CD4-positive, CD25-positive, alpha-beta regulatory T cell (primary cell): ENCODE data around the gene RAPGEF4. TPM values are rescaled to one million over a fixed set of nuclear protein-coding genes. Genes with fewer than 3 reads are reported as not detected.

ENCODE experiments used
- ATAC-seq, 2 donors: fragments of 150-1000 bp; cut with Tn5 transposase; one replicate each; pipeline ENCODE4 v1.10.0; 2021; ENCODE audit warnings: low read depth in 2 of 2, moderate number of reproducible peaks in 2 of 2, moderate library complexity in 1 of 2
- DNase-seq, 3 donors: peaks; one replicate each; pipeline versions ENCODE4 v3.0.0 to v3.0.0-alpha.2; 2012 to 2022; ENCODE audit warnings: mixed read lengths in 1 of 3
- H3K27ac ChIP-seq: one replicate; pipeline ENCODE4 v1.7.0; 2013; ENCODE audit warnings: mild to moderate bottlenecking, low read length; ENCODE audit not compliant: insufficient read depth, poor library complexity, severe bottlenecking
- H3K27me3 ChIP-seq: one replicate; pipeline ENCODE4 v1.7.0; 2013; ENCODE audit warnings: low read length; ENCODE audit not compliant: control insufficient read depth, insufficient read depth
- H3K36me3 ChIP-seq: one replicate; pipeline ENCODE4 v1.7.0; 2013; ENCODE audit warnings: mild to moderate bottlenecking, low read length, moderate library complexity; ENCODE audit not compliant: control insufficient read depth, insufficient read depth
- H3K4me1 ChIP-seq: 2 replicates; pipeline ENCODE4 v1.7.0; 2013; ENCODE audit warnings: mild to moderate bottlenecking, low read length; ENCODE audit not compliant: insufficient read depth, control insufficient read depth, poor library complexity, severe bottlenecking
- H3K4me3 ChIP-seq: one replicate; pipeline ENCODE4 v1.7.0; 2013; ENCODE audit warnings: low read depth, mild to moderate bottlenecking, low read length, moderate library complexity
- H3K9me3 ChIP-seq, 2 experiments: 1 replicate in 1 of 2; 2 replicates in 1 of 2; pipeline ENCODE4 v1.7.0; 2013; ENCODE audit warnings: low read length in 2 of 2, mild to moderate bottlenecking in 1 of 2, moderate library complexity in 1 of 2; ENCODE audit not compliant: control insufficient read depth in 2 of 2
- H3K27ac Mint-ChIP-seq, 3 donors: one replicate each; pipeline ENCODE4 v1.8.0; 2020 to 2022; ENCODE audit warnings: mild to moderate bottlenecking in 3 of 3, mixed read lengths in 3 of 3, moderate library complexity in 2 of 3
- H3K27me3 Mint-ChIP-seq: one replicate; pipeline ENCODE4 v1.8.0; 2022; ENCODE audit warnings: mild to moderate bottlenecking, mixed read lengths
- H3K36me3 Mint-ChIP-seq: one replicate; pipeline ENCODE4 v1.8.0; 2020; ENCODE audit warnings: mixed read lengths
- H3K4me1 Mint-ChIP-seq, 4 donors: one replicate each; pipeline ENCODE4 v1.8.0; 2020 to 2022; ENCODE audit warnings: mixed read lengths in 4 of 4, mild to moderate bottlenecking in 1 of 4
- H3K4me3 Mint-ChIP-seq, 4 donors: one replicate each; pipeline ENCODE4 v1.8.0; 2020 to 2022; ENCODE audit warnings: mild to moderate bottlenecking in 4 of 4, mixed read lengths in 4 of 4, moderate library complexity in 3 of 4
- H3K9me3 Mint-ChIP-seq, 7 donors: one replicate each; pipeline ENCODE4 v1.8.0; 2020 to 2022; ENCODE audit warnings: mixed read lengths in 7 of 7, mild to moderate bottlenecking in 3 of 7, moderate library complexity in 2 of 7
- polyA plus RNA-seq, 4 donors: library from polyadenylated mRNA; unstranded; fragments of 300-500 nt; fragmentation: Illumina TruSeq; gene quantifications; one replicate each; pipeline ENCODE4 v1.2.3, GENCODE V29; 2021
- total RNA-seq: library from RNA; stranded (reverse); gene quantifications from one replicate; pipeline ENCODE4 v1.2.3, GENCODE V29; 2022

RAPGEF4 gene
- total and polyA plus RNA-seq, 5 donors from 2014 or later: 1.4 TPM; not detected in 4

DNA sequence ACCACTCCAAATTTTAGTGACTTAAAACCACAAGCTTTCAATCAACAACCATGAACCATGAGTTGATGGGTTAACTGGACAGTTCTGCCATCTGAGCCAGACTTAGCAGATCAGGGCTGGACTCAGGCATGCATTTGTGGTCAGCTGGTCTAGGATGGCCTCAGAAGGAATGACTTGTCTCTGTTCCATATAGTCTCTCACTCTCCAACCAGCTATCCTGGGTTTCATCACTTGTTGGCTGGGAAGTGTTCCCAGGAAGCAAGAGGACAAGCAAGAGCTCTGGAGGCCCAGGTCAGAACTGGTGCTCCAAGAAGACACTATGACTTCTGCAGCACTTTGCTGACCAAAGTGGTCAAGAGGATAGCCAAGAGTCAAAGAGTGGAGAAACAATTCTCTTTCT is 322.5 kb downstream of the RAPGEF4 start:
- Histone ChIP-seq H3K27ac (no peak overlapping the region), H3K4me3 (no peak overlapping the region), H3K27me3 (peaks cover 6% of the 10 kb centered on the region), H3K4me1 (no peaks in the 10 kb centered on the region), H3K9me3 (no peaks in the 10 kb centered on the region), H3K36me3 (no peaks in the 10 kb centered on the region)
- Mint-ChIP-seq H3K27ac (no peak overlapping the region), H3K36me3 (no peaks in the 10 kb centered on the region), H3K27me3 (peaks cover 27% of the 10 kb centered on the region), H3K9me3 (peaks cover 0 to 2% (median 0%) of the 10 kb centered on the region in 7 donors), H3K4me3 (no peak overlapping the region), H3K4me1 (no peaks in the 10 kb centered on the region)
- DNase-seq: no peak
- ATAC-seq: no peak

DNA sequence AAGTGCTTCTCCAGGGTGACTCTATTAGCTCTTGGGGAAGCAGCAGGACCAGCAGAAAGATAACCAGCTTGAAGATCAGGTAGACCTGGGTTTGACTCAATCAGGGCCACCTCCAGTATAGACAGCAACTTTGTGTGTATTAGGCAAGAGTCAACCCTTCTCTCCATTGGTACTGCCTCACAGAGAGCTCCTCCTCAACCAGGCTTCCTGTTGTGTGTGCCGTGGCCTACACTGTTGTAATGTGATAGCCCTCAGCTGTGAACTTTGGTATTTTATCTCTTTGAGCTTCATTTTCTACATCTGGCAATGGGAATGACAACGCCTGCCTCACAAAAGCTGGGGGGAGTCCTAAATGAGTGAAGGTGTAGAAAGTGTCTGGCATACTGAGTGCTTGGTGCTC is 323.0 kb downstream of the RAPGEF4 start:
- Histone ChIP-seq H3K36me3 (no peaks in the 10 kb centered on the region), H3K9me3 (no peaks in the 10 kb centered on the region)
- H3K27ac Mint-ChIP-seq: no peak overlapping the region

DNA sequence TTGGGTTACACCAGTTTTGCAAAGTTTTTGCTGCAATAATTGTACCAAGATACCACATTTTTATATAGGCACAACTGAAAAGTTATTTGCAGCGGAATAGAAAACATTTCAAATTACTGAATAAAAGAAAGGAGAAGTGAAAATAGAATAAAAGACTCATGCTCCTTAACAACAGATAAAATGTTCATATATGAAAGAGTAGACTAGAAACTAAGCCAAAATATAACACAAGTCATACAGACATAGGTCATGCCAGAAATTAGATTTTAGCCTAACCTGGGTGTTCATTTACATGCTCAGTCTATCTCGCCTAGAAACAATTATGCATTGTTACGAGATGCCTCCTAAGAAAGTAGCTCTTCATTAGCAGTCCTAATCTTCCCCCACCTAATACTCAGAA is 323.6 kb downstream of the RAPGEF4 start:
- H3K27ac ChIP-seq: no peak overlapping the region

More for the DNA sequence above, 323.0 kb downstream of the RAPGEF4 start:
- Mint-ChIP-seq H3K36me3 (no peaks in the 10 kb centered on the region), H3K9me3 (peaks cover 0 to 2% (median 0%) of the 10 kb centered on the region in 7 donors), H3K27me3 (peaks cover 26% of the 10 kb centered on the region), H3K4me1 (no peaks in the 10 kb centered on the region), H3K4me3 (no peak overlapping the region)
- no peak overlapping the region for H3K4me3 ChIP-seq
- no peaks in the 10 kb centered on the region for H3K4me1 ChIP-seq
- no peak for DNase-seq
- H3K27me3 ChIP-seq: peaks cover 6% of the 10 kb centered on the region
- no peak for ATAC-seq
- no peak overlapping the region for H3K27ac ChIP-seq

DNA sequence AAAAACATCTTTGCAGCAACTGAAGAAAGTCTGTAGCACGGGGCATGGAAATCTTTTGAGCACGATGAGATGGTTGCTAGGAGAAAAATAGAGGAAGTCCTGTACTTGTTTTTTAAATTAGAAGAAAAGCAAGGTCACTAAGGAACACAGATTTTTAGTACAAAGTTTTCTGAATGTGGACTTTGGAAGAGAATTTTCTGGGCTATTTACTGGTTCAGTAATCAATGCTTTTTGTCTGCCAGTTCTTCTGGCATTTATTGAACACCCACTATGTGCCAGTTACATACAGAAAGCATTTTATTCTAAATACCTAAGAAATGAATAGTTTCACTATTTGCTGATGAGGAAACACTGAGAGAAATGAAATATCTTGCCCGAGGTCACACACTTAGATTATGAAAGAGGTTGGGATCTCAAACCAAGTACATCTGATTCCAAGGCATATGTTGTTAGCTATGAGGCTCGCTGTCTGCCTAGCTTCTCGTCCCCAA is 324.4 kb downstream of the RAPGEF4 start:
- no peaks in the 10 kb centered on the region for H3K36me3 Mint-ChIP-seq
- no peak overlapping the region for H3K27ac Mint-ChIP-seq
- Histone ChIP-seq H3K36me3 (no peaks in the 10 kb centered on the region), H3K9me3 (no peaks in the 10 kb centered on the region), H3K27ac (no peak overlapping the region), H3K4me3 (no peak overlapping the region), H3K4me1 (no peaks in the 10 kb centered on the region), H3K27me3 (peaks cover 6% of the 10 kb centered on the region)
- peaks cover 0 to 2% (median 0%) of the 10 kb centered on the region in 7 donors for H3K9me3 Mint-ChIP-seq
- peaks cover 29% of the 10 kb centered on the region for H3K27me3 Mint-ChIP-seq
- no peak for DNase-seq
- ATAC-seq: no peak
- H3K4me1 Mint-ChIP-seq: no peaks in the 10 kb centered on the region
- no peak overlapping the region for H3K4me3 Mint-ChIP-seq

More for the DNA sequence above, 323.6 kb downstream of the RAPGEF4 start:
- DNase-seq: no peak
- ATAC-seq: no peak
- Mint-ChIP-seq H3K27ac (no peak overlapping the region), H3K9me3 (peaks cover 0 to 2% (median 0%) of the 10 kb centered on the region in 7 donors), H3K4me1 (no peaks in the 10 kb centered on the region), H3K4me3 (no peak overlapping the region), H3K27me3 (peaks cover 32% of the 10 kb centered on the region), H3K36me3 (no peaks in the 10 kb centered on the region)
- no peaks in the 10 kb centered on the region for H3K9me3 ChIP-seq
- H3K4me1 ChIP-seq: no peaks in the 10 kb centered on the region
- no peaks in the 10 kb centered on the region for H3K36me3 ChIP-seq
- peaks cover 6% of the 10 kb centered on the region for H3K27me3 ChIP-seq
- no peak overlapping the region for H3K4me3 ChIP-seq

DNA sequence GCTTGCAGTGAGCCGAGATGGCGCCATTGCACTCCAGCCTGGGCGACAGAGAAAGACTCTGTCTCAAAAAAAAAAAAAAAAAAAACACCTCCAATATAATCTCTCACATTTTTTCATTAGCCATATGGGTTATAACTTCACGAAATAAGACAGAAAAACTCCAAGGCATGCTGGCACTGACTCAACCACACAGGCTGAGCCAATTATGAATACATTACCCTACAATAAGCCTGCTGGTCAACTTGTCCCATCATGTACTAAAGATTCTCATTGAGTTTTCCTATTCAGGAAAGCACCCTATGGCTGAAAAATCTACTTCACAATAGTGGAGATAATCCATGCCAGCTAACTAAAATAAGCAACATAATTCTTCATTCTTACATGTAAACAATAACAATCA is 327.2 kb downstream of the RAPGEF4 start:
- peaks cover 41% of the 10 kb centered on the region for H3K27me3 Mint-ChIP-seq
- H3K4me3 ChIP-seq: no peak overlapping the region
- no peak overlapping the region for H3K27ac ChIP-seq
- DNase-seq (no peak), ATAC-seq (no peak)
- H3K27me3 ChIP-seq: peaks cover 9% of the 10 kb centered on the region
- no peaks in the 10 kb centered on the region for H3K9me3 Mint-ChIP-seq
- H3K9me3 ChIP-seq: no peaks in the 10 kb centered on the region
- no peaks in the 10 kb centered on the region for H3K4me1 ChIP-seq
- H3K4me3 Mint-ChIP-seq: no peak overlapping the region
- H3K4me1 Mint-ChIP-seq: no peaks in the 10 kb centered on the region
- H3K27ac Mint-ChIP-seq: no peak overlapping the region
- no peaks in the 10 kb centered on the region for H3K36me3 Mint-ChIP-seq
- H3K36me3 ChIP-seq: no peaks in the 10 kb centered on the region

DNA sequence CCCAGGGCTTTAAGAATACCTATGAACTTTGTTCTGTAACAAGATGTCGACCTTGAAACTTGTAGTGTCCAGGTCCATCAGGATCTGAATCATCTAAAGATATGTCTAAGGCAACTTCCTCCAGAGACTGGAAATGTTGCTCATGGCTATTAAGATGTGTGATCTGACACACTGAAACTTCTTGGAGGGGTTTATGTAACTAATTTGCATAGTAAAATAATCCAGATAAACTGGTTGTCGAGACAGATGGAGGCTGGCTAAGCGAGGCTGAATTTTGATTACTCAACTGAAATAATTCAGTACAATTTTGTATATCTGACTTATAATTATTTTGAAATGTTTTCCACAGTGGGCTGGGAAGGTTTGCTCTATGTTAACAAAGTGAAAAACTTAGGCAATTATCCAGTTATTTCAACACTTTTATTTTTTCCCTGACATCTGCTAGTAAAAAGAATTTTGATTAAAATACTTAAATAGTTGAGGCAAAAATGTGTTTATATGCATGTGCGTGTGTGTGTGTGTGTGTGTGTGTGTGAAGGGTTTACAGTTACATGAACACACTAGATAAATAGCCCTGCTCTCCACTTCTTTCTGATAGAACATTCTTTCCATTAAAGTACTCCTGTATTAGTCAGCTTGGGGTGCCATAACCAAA is 328.6 kb downstream of the RAPGEF4 start:
- H3K27me3 ChIP-seq: peaks cover 12% of the 10 kb centered on the region
- H3K4me1 Mint-ChIP-seq: no peaks in the 10 kb centered on the region
- no peak overlapping the region for H3K4me3 ChIP-seq
- no peak overlapping the region for H3K27ac Mint-ChIP-seq
- no peaks in the 10 kb centered on the region for H3K4me1 ChIP-seq
- H3K36me3 Mint-ChIP-seq: no peaks in the 10 kb centered on the region
- no peak overlapping the region for H3K4me3 Mint-ChIP-seq
- no peak for DNase-seq
- peaks cover 42% of the 10 kb centered on the region for H3K27me3 Mint-ChIP-seq
- H3K9me3 ChIP-seq: no peaks in the 10 kb centered on the region
- H3K36me3 ChIP-seq: no peaks in the 10 kb centered on the region
- no peak for ATAC-seq
- peaks cover 0 to 1% (median 0%) of the 10 kb centered on the region in 7 donors for H3K9me3 Mint-ChIP-seq
- no peak overlapping the region for H3K27ac ChIP-seq

DNA sequence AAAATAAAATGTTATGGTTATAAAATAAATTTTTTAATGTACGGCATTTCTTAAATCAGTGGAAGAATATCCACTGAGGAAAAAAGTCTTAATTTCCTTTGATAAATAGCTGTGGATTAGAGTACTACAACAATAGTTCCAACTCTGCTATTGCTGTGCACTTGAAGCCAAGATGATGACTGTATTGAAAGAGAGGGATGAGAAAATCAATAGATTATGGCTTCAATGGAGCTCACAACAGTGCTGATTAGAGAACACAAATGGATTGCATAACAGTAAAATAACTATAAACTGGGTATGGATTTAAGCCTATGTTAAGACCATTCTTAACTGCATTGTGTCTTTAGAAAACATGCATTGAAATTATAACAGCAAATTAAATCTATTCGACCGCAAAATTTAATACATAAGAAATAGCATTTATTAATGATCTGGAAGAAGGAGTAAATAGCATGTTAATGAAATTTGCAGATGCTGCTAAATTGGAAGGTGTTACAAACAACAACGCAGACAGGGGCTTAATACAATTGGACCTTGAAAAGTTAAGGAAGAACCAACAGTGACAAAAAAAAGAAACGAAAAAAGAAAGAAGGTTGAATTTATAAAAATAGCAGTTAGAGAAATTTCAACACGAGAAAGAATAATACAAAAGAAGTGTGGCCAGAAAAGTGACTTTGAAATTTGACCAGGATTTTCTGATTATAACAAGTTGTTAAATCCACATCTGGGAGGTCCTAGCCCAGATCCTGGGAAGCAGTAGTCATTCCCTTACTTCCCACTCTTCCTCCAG is 331.4 kb downstream of the RAPGEF4 start:
- no peaks in the 10 kb centered on the region for H3K4me1 ChIP-seq
- no peaks in the 10 kb centered on the region for H3K36me3 ChIP-seq
- H3K27ac ChIP-seq: no peak overlapping the region
- peaks cover 0 to 4% (median 0%) of the 10 kb centered on the region in 7 donors for H3K9me3 Mint-ChIP-seq
- H3K4me1 Mint-ChIP-seq: no peaks in the 10 kb centered on the region
- ATAC-seq (no peak), DNase-seq (no peak)
- peaks cover 14% of the 10 kb centered on the region for H3K27me3 ChIP-seq
- no peaks in the 10 kb centered on the region for H3K9me3 ChIP-seq
- H3K4me3 ChIP-seq: no peak overlapping the region
- no peak overlapping the region for H3K4me3 Mint-ChIP-seq
- H3K27me3 Mint-ChIP-seq: peaks cover 58% of the 10 kb centered on the region
- H3K27ac Mint-ChIP-seq: no peak overlapping the region
- no peaks in the 10 kb centered on the region for H3K36me3 Mint-ChIP-seq
